Renal cortex interstitium (tissue), 15 donors: ENCODE data around the gene TBL1XR1. TPM values are rescaled to one million over a fixed set of nuclear protein-coding genes. Genes with fewer than 3 reads are reported as not detected.
A peak's percentile ranks its signal among the peaks of the same experiment; 100 is the strongest.

Source experiments
- DNase-seq, 11 donors: peaks; one replicate each; pipeline ENCODE4 v3.0.0-alpha.2; 2013; ENCODE audit warnings: low read depth in 9 of 11, low spot score in 4 of 11; ENCODE audit errors: extremely low read depth in 1 of 11
- long read RNA-seq, 16 experiments: transcript quantifications; one replicate each; lab custom pipeline, GENCODE V29; 2026
- polyA plus RNA-seq, 3 donors: library from polyadenylated mRNA; unstranded; fragments of 120-200 nt; gene quantifications; one replicate each; pipeline ENCODE4 v1.2.1, GENCODE V29; 2013; ENCODE audit not compliant: insufficient read length in 3 of 3

Gene TBL1XR1
- 100 to 1,000 TPM; 131 to 143 (median 139) TPM for polyA plus RNA-seq
- long read RNA-seq, donor 1, full-length matches to known transcripts = 2 of 2 reads
- long read RNA-seq, donor 1, partial matches to known transcripts = 0 of 2 reads
- long read RNA-seq, donor 1, other reads (novel, unspliced or antisense) = 0 of 2 reads
- long read RNA-seq, donor 2, full-length matches to known transcripts = 3 of 3 reads
- long read RNA-seq, donor 2, partial matches to known transcripts = 0 of 3 reads
- long read RNA-seq, donor 2, other reads (novel, unspliced or antisense) = 0 of 3 reads
- long read RNA-seq, donor 3, full-length matches to known transcripts = 4 of 4 reads
- long read RNA-seq, donor 3, partial matches to known transcripts = 0 of 4 reads
- long read RNA-seq, donor 3, other reads (novel, unspliced or antisense) = 0 of 4 reads
- long read RNA-seq, donor 4, partial matches to known transcripts = 0 of 2 reads
- long read RNA-seq, donor 4, other reads (novel, unspliced or antisense) = 0 of 2 reads
- long read RNA-seq, donor 5 = 0 reads
- long read RNA-seq, donor 6, full-length matches to known transcripts = 10 of 10 reads
- long read RNA-seq, donor 6, partial matches to known transcripts = 0 of 10 reads
- long read RNA-seq, donor 6, other reads (novel, unspliced or antisense) = 0 of 10 reads
- long read RNA-seq, donor 7, full-length matches to known transcripts = 4 of 4 reads
- long read RNA-seq, donor 7, partial matches to known transcripts = 0 of 4 reads
- long read RNA-seq, donor 7, other reads (novel, unspliced or antisense) = 0 of 4 reads
- long read RNA-seq, donor 8, full-length matches to known transcripts = 2 of 2 reads
- long read RNA-seq, donor 8, partial matches to known transcripts = 0 of 2 reads
- long read RNA-seq, donor 8, other reads (novel, unspliced or antisense) = 0 of 2 reads
- long read RNA-seq, donor 9, full-length matches to known transcripts = 2 of 2 reads
- long read RNA-seq, donor 9, partial matches to known transcripts = 0 of 2 reads
- long read RNA-seq, donor 9, other reads (novel, unspliced or antisense) = 0 of 2 reads
- long read RNA-seq, donor 10, full-length matches to known transcripts = 5 of 5 reads
- long read RNA-seq, donor 10, partial matches to known transcripts = 0 of 5 reads
- long read RNA-seq, donor 10, other reads (novel, unspliced or antisense) = 0 of 5 reads
- long read RNA-seq, donor 11, full-length matches to known transcripts = 2 of 38 reads
- long read RNA-seq, donor 11, partial matches to known transcripts = 36 of 38 reads
- long read RNA-seq, donor 11, other reads (novel, unspliced or antisense) = 0 of 38 reads
- long read RNA-seq, donor 12, full-length matches to known transcripts = 1 of 1 reads
- long read RNA-seq, donor 12, partial matches to known transcripts = 0 of 1 reads
- long read RNA-seq, donor 12, other reads (novel, unspliced or antisense) = 0 of 1 reads
- long read RNA-seq, donor 13, full-length matches to known transcripts = 12 of 33 reads
- long read RNA-seq, donor 13, partial matches to known transcripts = 21 of 33 reads
- long read RNA-seq, donor 13, other reads (novel, unspliced or antisense) = 0 of 33 reads
- long read RNA-seq, donor 14, full-length matches to known transcripts = 3 of 3 reads
- long read RNA-seq, donor 14, partial matches to known transcripts = 0 of 3 reads
- long read RNA-seq, donor 14, other reads (novel, unspliced or antisense) = 0 of 3 reads
- long read RNA-seq, donor 15, full-length matches to known transcripts = 4 of 16 reads
- long read RNA-seq, donor 15, partial matches to known transcripts = 12 of 16 reads
- long read RNA-seq, donor 15, other reads (novel, unspliced or antisense) = 0 of 16 reads
- long read RNA-seq, donor 16, full-length matches to known transcripts = 4 of 4 reads
- long read RNA-seq, donor 16, partial matches to known transcripts = 0 of 4 reads
- long read RNA-seq, donor 16, other reads (novel, unspliced or antisense) = 0 of 4 reads

GRCh38 chr3:177197041-177197726 lies at the start of gene TBL1XR1:
TBL1XR1 (minus strand) TSS chr3:177197482; CDS start chr3:177064977, 132,505 bp downstream.
- peak; percentile 78 to 94 (median 90) for DNase-seq

- DNase-seq = no peak
These were observed 48.0 kb upstream of the TBL1XR1 start for GRCh38 chr3:177245250-177245649.

GRCh38 chr3:177244606-177245005 lies 47.3 kb upstream of the TBL1XR1 start:
- no peak for DNase-seq

GRCh38 chr3:177238686-177239216 lies 41.5 kb upstream of the TBL1XR1 start:
- DNase-seq = no peak

GRCh38 chr3:177237206-177237605 lies 39.9 kb upstream of the TBL1XR1 start:
- DNase-seq = no peak

GRCh38 chr3:177236704-177237103 lies 39.4 kb upstream of the TBL1XR1 start:
- no peak for DNase-seq

- DNase-seq = no peak
These were observed 36.8 kb upstream of the TBL1XR1 start for GRCh38 chr3:177234121-177234520.

GRCh38 chr3:177231242-177231641 lies 34.0 kb upstream of the TBL1XR1 start:
- DNase-seq = no peak

GRCh38 chr3:177230641-177231040 lies 33.4 kb upstream of the TBL1XR1 start:
- no peak for DNase-seq

- DNase-seq = no peak
These were observed 32.5 kb upstream of the TBL1XR1 start for GRCh38 chr3:177229791-177230190.

- DNase-seq = no peak
These were observed 31.4 kb upstream of the TBL1XR1 start for GRCh38 chr3:177228601-177229190.

GRCh38 chr3:177224414-177224813 lies 27.1 kb upstream of the TBL1XR1 start:
- no peak for DNase-seq

- DNase-seq = no peak
These were observed 24.5 kb upstream of the TBL1XR1 start for GRCh38 chr3:177221744-177222143.

- no peak for DNase-seq
These were observed 23.1 kb upstream of the TBL1XR1 start for GRCh38 chr3:177220136-177220974.

GRCh38 chr3:177213801-177214535 lies 16.7 kb upstream of the TBL1XR1 start:
- peak in 1 of 11 donors; percentile 22 for DNase-seq
